OCI-M1 (cell line): ENCODE measurements around the gene NSUN7.
"Not testable (repeated sequence)": the region's sequence is repeated elsewhere in the genome, so short reads cannot be mapped to it uniquely, and the experiment has no call there.

ENCODE experiments used
- DNase-seq: peaks from one replicate; lab custom pipeline; 2025; lab: John Stamatoyannopoulos, UW

The NSUN7 gene

GRCh38 chr4:40749717-40750460 lies at the start of gene NSUN7:
Gene NSUN7, plus strand, starts transcription at chr4:40749955. Its CDS starts 739 bp downstream, at chr4:40750694.
- DNase-seq = no peak

- DNase-seq = no peak
Observed at GRCh38 chr4:40702137-40702799, 47.5 kb upstream of the NSUN7 start.

GRCh38 chr4:40702800-40703151 lies 47.0 kb upstream of the NSUN7 start:
- no peak for DNase-seq

GRCh38 chr4:40704073-40704472 lies 45.7 kb upstream of the NSUN7 start:
- DNase-seq = no peak

GRCh38 chr4:40710484-40711254 lies 39.1 kb upstream of the NSUN7 start:
- no peak for DNase-seq

- DNase-seq = not testable (repeated sequence)
Observed at GRCh38 chr4:40713001-40713400, 36.8 kb upstream of the NSUN7 start.

GRCh38 chr4:40713798-40714197 lies 36.0 kb upstream of the NSUN7 start:
- DNase-seq = no peak

- no peak for DNase-seq
Observed at GRCh38 chr4:40718586-40718985, 31.2 kb upstream of the NSUN7 start.

GRCh38 chr4:40719008-40719623 lies 30.6 kb upstream of the NSUN7 start:
- peak; percentile 60 for DNase-seq

GRCh38 chr4:40720351-40720750 lies 29.4 kb upstream of the NSUN7 start:
- DNase-seq = no peak

GRCh38 chr4:40720916-40721315 lies 28.8 kb upstream of the NSUN7 start:
- peak; percentile 22 for DNase-seq

GRCh38 chr4:40721730-40722171 lies 28.0 kb upstream of the NSUN7 start:
- no peak for DNase-seq

- peak; percentile 28 for DNase-seq
Observed at GRCh38 chr4:40722576-40723161, 27.1 kb upstream of the NSUN7 start.

- DNase-seq = no peak
Observed at GRCh38 chr4:40723728-40724127, 26.0 kb upstream of the NSUN7 start.

- no peak for DNase-seq
Observed at GRCh38 chr4:40728333-40728732, 21.4 kb upstream of the NSUN7 start.

- no peak for DNase-seq
Observed at GRCh38 chr4:40729555-40729954, 20.2 kb upstream of the NSUN7 start.

- DNase-seq = no peak
Observed at GRCh38 chr4:40730091-40730679, 19.6 kb upstream of the NSUN7 start.

- no peak for DNase-seq
Observed at GRCh38 chr4:40731361-40731760, 18.4 kb upstream of the NSUN7 start.

GRCh38 chr4:40731792-40732245 lies 17.9 kb upstream of the NSUN7 start:
- DNase-seq = peak; percentile 40

GRCh38 chr4:40733752-40734151 lies 16.0 kb upstream of the NSUN7 start:
- DNase-seq = no peak

- DNase-seq = no peak
Observed at GRCh38 chr4:40734497-40734896, 15.3 kb upstream of the NSUN7 start.

- peak; percentile 59 for DNase-seq
Observed at GRCh38 chr4:40736910-40737309, 12.8 kb upstream of the NSUN7 start.
